HepG2 (cell line): ENCODE results near the gene SLC11A1. TPM values are rescaled to one million over a fixed set of nuclear protein-coding genes. Genes with fewer than 3 reads are reported as not detected.

Experiments used
- ATM ChIP-seq: fragments of 450-650 bp; IDR thresholded peaks from 2 replicates; pipeline ENCODE4 v1.7.1; 2017; ENCODE audit warnings: mild to moderate bottlenecking, borderline replicate concordance
- BHLHE40 ChIP-seq: IDR thresholded peaks from 2 replicates; pipeline ENCODE4 v1.6.1; 2011; ENCODE audit warnings: low read length, improper control_type of control experiment
- CAMTA2 ChIP-seq: sonication (generic); formaldehyde crosslinking; IDR thresholded peaks from 2 replicates; pipeline ENCODE4 v1.4.0; 2020; ENCODE audit warnings: mild to moderate bottlenecking, missing genetic modification reagents, borderline replicate concordance
- FUBP1 ChIP-seq: sonication (generic); formaldehyde crosslinking; IDR thresholded peaks from 2 replicates; pipeline ENCODE4 v1.5.1; 2020; ENCODE audit warnings: missing genetic modification reagents, mild to moderate bottlenecking, borderline replicate concordance
- HOXA3 ChIP-seq: sonication (generic); formaldehyde crosslinking; IDR thresholded peaks from 2 replicates; pipeline ENCODE4 v1.5.0; 2020; ENCODE audit warnings: missing genetic modification reagents
- KLF12 ChIP-seq: sonication (generic); formaldehyde crosslinking; IDR thresholded peaks from 2 replicates; pipeline ENCODE4 v1.4.0; 2020; ENCODE audit warnings: missing genetic modification reagents, borderline replicate concordance
- MED13 ChIP-seq: sonication (generic); formaldehyde crosslinking; IDR thresholded peaks from 2 replicates; pipeline ENCODE4 v1.5.0; 2020; ENCODE audit warnings: missing genetic modification reagents
- RBM39 ChIP-seq: fragments of 200-400 bp; formaldehyde crosslinking; IDR thresholded peaks from one replicate; pipeline ENCODE4 v1.6.1; 2018; ENCODE audit warnings: antibody characterized with exemption, mild to moderate bottlenecking, low read depth, low read length; ENCODE audit not compliant: poor library complexity, severe bottlenecking
- SUZ12 ChIP-seq: fragments of 150-350 bp; IDR thresholded peaks from 2 replicates; pipeline ENCODE4 v1.6.1; 2014; ENCODE audit warnings: low read depth, low read length
- ZNF282 ChIP-seq: fragments of 450-650 bp; IDR thresholded peaks from 2 replicates; pipeline ENCODE4 v1.6.1; 2018; ENCODE audit not compliant: partially characterized antibody
- ZNF326 ChIP-seq: sonication (generic); formaldehyde crosslinking; IDR thresholded peaks from 2 replicates; pipeline ENCODE4 v1.4.0; 2020; ENCODE audit warnings: missing genetic modification reagents, borderline replicate concordance
- ZNF383 ChIP-seq: sonication (generic); formaldehyde crosslinking; IDR thresholded peaks from 2 replicates; pipeline ENCODE4 v1.4.0; 2020; ENCODE audit warnings: missing genetic modification reagents, mild to moderate bottlenecking, borderline replicate concordance
- ZNF562 ChIP-seq: sonication (generic); formaldehyde crosslinking; IDR thresholded peaks from 2 replicates; pipeline ENCODE4 v1.8.0; 2022; ENCODE audit warnings: missing genetic modification reagents, borderline replicate concordance
- ZNF570 ChIP-seq: sonication (generic); formaldehyde crosslinking; IDR thresholded peaks from 2 replicates; pipeline ENCODE4 v1.4.0; 2020; ENCODE audit warnings: mild to moderate bottlenecking, missing genetic modification reagents, borderline replicate concordance
- ZNF605 ChIP-seq: sonication (generic); formaldehyde crosslinking; IDR thresholded peaks from 2 replicates; pipeline ENCODE4 v1.8.0; 2022; ENCODE audit warnings: mild to moderate bottlenecking, missing genetic modification reagents
- ZNF678 ChIP-seq: sonication (generic); formaldehyde crosslinking; IDR thresholded peaks from 2 replicates; pipeline ENCODE4 v1.4.0; 2020; ENCODE audit warnings: mild to moderate bottlenecking, missing genetic modification reagents
- ZNF749 ChIP-seq: sonication (generic); formaldehyde crosslinking; IDR thresholded peaks from 2 replicates; pipeline ENCODE4 v1.8.0; 2022; ENCODE audit warnings: mild to moderate bottlenecking, missing genetic modification reagents, moderate library complexity, borderline replicate concordance
- ZNF768 ChIP-seq: sonication (generic); formaldehyde crosslinking; IDR thresholded peaks from 2 replicates; pipeline ENCODE4 v1.4.0; 2020; ENCODE audit warnings: missing genetic modification reagents
- polyA plus RNA-seq, 8 experiments: library from polyadenylated mRNA; depleted of rRNA in 3 of 8; stranded (reverse) in 7 of 8; unstranded in 1 of 8; fragments of >200 nt; fragmentation: Illumina TruSeq in 4 of 8; extraction: Trizol in 4 of 8; gene quantifications; 2 replicates each; pipeline versions ENCODE4 v1.2.1 to v1.2.3, GENCODE V29; 2011 to 2016; ENCODE audit warnings: low read depth in 4 of 8, missing spikeins in 1 of 8, mixed read lengths in 1 of 8; ENCODE audit not compliant: insufficient read depth in 1 of 8
- total RNA-seq, 5 experiments: library from RNA; depleted of rRNA; stranded (reverse); fragments of >200 nt; fragmentation: Illumina TruSeq; extraction: Trizol; gene quantifications; 2 replicates each; pipeline ENCODE4 v1.2.3, GENCODE V29; 2016; ENCODE audit warnings: low read depth in 1 of 5
- TF ChIP-seq, protein P1 (sequence below): sonication (generic); formaldehyde crosslinking; IDR thresholded peaks from 2 replicates; pipeline ENCODE4 v1.4.0; 2020; ENCODE audit warnings: mild to moderate bottlenecking, missing genetic modification reagents
- TF ChIP-seq, protein P2 (sequence below): sonication (generic); formaldehyde crosslinking; conservative IDR thresholded peaks from 2 replicates; pipeline ENCODE4 v1.8.0; 2022; ENCODE audit warnings: low read depth, missing genetic modification reagents

Gene SLC11A1
- total and polyA plus RNA-seq, 2 of the 13 experiments (the other 11 are each of a cell fraction or from before 2014, with no cell fraction given): 0.33 to 2.3 TPM

- TF ChIP-seq ZNF605 (CRISPR knock-in tag) (peak; percentile 22; the same call in 1 of the 2 replicates), KLF12 (CRISPR knock-in tag) (no peak), ZNF749 (CRISPR knock-in tag) (no peak), ZNF570 (no peak), ZNF383 (no peak), ATM (no peak), ZNF678 (CRISPR knock-in tag) (no peak), CAMTA2 (no peak), FUBP1 (CRISPR knock-in tag) (no peak), ZNF562 (no peak), ZNF282 (no peak), BHLHE40 (no peak), ZNF326 (no peak), HOXA3 (CRISPR knock-in tag) (0 out of 2 replicates have a peak, but pooled peaks have one; percentile 15), SUZ12 (no peak), ZNF768 (no peak), RBM39 (no peak), MED13 (CRISPR knock-in tag) (no peak)
- TF ChIP-seq, protein P1, sequence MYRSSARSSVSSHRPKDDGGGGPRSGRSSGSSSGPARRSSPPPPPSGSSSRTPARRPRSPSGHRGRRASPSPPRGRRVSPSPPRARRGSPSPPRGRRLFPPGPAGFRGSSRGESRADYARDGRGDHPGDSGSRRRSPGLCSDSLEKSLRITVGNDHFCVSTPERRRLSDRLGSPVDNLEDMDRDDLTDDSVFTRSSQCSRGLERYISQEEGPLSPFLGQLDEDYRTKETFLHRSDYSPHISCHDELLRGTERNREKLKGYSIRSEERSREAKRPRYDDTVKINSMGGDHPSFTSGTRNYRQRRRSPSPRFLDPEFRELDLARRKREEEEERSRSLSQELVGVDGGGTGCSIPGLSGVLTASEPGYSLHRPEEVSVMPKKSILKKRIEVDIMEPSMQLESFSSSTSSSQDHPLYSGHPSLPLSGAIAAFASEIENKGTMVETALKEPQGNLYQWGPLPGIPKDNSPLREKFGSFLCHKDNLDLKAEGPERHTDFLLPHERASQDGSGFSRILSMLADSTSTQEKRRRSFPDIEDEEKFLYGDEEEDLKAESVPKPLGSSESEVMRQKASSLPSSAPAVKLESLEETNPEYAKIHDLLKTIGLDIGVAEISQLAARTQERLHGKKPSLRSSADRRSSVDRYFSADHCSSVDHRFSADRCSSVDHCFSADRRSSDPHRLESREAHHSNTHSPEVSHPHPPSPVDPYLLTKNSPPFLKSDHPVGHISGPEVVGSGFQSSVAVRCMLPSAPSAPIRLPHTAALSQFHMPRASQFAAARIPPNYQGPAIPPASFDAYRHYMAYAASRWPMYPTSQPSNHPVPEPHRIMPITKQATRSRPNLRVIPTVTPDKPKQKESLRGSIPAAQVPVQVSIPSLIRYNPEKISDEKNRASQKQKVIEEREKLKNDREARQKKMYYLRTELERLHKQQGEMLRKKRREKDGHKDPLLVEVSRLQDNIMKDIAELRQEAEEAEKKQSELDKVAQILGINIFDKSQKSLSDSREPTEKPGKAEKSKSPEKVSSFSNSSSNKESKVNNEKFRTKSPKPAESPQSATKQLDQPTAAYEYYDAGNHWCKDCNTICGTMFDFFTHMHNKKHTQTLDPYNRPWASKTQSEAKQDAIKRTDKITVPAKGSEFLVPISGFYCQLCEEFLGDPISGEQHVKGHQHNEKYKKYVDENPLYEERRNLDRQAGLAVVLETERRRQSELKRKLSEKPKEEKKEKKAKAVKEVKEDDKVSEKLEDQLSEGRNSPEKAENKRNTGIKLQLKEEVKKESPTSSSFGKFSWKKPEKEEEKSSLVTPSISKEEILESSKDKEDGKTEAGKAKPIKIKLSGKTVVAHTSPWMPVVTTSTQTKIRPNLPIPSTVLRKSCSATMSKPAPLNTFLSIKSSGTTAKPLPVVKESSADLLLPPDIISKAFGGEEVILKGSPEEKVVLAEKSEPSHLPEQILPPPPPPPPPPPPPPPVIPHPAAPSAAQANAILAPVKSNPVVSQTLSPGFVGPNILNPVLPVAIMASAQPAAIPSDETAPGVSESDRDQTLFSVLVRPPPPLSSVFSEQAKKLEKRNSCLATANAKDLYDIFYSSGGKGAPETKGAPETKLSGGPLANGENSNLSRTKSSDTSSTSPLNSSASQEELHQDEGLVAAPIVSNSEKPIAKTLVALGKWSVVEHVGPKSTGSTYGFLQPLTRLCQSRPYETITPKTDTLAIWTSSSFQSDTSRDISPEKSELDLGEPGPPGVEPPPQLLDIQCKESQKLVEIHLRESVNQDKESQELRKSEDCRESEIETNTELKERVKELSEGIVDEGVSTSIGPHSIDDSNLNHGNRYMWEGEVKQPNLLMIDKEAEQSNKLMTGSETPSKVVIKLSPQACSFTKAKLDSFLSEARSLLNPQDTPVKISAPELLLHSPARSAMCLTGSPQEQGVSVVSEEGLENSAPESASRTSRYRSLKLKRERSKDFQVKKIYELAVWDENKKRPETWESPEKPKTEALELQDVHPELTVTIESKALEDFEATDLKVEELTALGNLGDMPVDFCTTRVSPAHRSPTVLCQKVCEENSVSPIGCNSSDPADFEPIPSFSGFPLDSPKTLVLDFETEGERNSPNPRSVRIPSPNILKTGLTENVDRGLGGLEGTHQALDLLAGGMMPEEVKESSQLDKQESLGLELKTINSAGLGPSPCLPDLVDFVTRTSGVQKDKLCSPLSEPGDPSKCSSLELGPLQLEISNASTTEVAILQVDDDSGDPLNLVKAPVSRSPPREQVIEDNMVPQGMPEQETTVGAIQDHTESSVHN: no peak
- TF ChIP-seq, protein P2, sequence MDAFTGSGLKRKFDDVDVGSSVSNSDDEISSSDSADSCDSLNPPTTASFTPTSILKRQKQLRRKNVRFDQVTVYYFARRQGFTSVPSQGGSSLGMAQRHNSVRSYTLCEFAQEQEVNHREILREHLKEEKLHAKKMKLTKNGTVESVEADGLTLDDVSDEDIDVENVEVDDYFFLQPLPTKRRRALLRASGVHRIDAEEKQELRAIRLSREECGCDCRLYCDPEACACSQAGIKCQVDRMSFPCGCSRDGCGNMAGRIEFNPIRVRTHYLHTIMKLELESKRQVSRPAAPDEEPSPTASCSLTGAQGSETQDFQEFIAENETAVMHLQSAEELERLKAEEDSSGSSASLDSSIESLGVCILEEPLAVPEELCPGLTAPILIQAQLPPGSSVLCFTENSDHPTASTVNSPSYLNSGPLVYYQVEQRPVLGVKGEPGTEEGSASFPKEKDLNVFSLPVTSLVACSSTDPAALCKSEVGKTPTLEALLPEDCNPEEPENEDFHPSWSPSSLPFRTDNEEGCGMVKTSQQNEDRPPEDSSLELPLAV (CRISPR knock-in tag): no peak
Observed at GRCh38 chr2:218381916-218382366, at the start of gene SLC11A1 (continued).
